Sigmoid colon (tissue), 4 donors: ENCODE measurements around the gene TEKT5.
"Not testable (repeated sequence)": the region's sequence is repeated elsewhere in the genome, so short reads cannot be mapped to it uniquely, and the experiment has no call there.

Source experiments
- EP300 ChIP-seq, 4 donors: sonication (generic); formaldehyde crosslinking; IDR thresholded peaks; one replicate each; pipeline ENCODE4 v1.6.1; 2017; ENCODE audit warnings: antibody characterized with exemption in 4 of 4
- POLR2A ChIP-seq, 2 donors: fragments of 450-650 bp; IDR thresholded peaks; one replicate each; pipeline ENCODE4 v1.6.1; 2016; ENCODE audit warnings: antibody characterized with exemption in 2 of 2, mild to moderate bottlenecking in 2 of 2, moderate library complexity in 2 of 2
- TF ChIP-seq, protein P1 (sequence below), 4 experiments: fragments of 450-650 bp in 3 of 4; fragments of 200-600 bp in 1 of 4; IDR thresholded peaks; one replicate each; pipeline ENCODE4 v1.5.1; 2016 to 2019; ENCODE audit warnings: antibody characterized with exemption in 4 of 4, mild to moderate bottlenecking in 3 of 4, moderate library complexity in 2 of 4

DNA sequence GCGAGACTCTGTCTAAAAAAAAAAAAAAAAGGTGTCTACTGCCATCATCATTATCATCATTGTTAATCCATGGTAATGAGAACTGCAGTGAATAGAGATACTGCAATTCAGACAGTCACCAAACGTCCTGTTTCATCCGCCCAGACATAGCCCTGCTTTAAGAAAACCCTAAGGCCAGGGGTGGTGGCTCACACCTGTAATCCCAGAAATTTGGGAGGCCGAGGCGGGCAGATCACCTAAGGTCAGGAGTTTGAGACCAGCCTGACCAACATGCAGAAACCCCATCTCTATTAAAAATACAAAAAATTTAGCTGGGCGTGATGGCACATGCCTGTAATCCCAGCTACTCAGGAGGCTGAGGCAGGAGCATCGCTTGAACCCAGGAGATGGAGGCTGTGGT lies 15.3 kb downstream of the TEKT5 start:
- TF ChIP-seq, protein P1, sequence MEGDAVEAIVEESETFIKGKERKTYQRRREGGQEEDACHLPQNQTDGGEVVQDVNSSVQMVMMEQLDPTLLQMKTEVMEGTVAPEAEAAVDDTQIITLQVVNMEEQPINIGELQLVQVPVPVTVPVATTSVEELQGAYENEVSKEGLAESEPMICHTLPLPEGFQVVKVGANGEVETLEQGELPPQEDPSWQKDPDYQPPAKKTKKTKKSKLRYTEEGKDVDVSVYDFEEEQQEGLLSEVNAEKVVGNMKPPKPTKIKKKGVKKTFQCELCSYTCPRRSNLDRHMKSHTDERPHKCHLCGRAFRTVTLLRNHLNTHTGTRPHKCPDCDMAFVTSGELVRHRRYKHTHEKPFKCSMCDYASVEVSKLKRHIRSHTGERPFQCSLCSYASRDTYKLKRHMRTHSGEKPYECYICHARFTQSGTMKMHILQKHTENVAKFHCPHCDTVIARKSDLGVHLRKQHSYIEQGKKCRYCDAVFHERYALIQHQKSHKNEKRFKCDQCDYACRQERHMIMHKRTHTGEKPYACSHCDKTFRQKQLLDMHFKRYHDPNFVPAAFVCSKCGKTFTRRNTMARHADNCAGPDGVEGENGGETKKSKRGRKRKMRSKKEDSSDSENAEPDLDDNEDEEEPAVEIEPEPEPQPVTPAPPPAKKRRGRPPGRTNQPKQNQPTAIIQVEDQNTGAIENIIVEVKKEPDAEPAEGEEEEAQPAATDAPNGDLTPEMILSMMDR (IDR thresholded peaks at IDR 0.05) = not testable (repeated sequence)
- TF ChIP-seq POLR2A, EP300 (IDR thresholded peaks at IDR 0.05): not testable (repeated sequence)
